ENCODE measurements around the gene IQGAP2.

DNA sequence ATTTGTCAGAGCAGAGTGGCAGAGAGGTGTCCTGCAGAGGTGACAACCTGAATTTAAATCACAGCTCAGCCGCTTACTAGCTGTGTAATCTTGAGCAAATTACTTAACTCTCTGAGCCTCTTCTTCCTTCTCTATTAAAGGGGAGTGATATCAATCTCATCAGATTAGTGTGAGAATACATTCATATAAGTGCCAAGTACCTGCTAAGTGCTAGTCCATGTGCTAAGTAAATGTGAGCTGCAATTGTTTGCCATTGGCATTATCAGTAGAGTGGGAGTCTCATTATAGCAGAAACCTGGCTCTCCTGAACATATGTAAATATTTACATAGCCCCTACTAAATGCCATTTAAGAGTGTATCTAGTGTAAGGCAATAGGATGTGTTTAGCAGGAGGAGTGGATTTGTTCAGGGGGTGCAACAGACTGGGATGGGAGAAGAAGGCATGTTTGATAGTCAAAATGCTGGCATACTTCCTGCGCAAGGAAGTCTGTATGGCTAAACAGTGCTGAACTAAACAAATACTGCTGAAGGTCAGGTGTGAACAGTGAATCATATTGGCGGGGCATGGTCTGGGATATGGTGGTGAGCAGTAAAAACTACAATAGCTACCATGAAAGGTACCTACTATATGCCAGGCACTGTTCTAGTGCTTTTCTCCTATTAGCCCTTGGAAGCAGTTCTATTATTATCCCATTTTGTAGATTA is 145.6 kb downstream of the IQGAP2 start:
- no peak for TF ChIP-seq POLR2A (IDR thresholded peaks at IDR 0.05)
- TF ChIP-seq, protein P1, sequence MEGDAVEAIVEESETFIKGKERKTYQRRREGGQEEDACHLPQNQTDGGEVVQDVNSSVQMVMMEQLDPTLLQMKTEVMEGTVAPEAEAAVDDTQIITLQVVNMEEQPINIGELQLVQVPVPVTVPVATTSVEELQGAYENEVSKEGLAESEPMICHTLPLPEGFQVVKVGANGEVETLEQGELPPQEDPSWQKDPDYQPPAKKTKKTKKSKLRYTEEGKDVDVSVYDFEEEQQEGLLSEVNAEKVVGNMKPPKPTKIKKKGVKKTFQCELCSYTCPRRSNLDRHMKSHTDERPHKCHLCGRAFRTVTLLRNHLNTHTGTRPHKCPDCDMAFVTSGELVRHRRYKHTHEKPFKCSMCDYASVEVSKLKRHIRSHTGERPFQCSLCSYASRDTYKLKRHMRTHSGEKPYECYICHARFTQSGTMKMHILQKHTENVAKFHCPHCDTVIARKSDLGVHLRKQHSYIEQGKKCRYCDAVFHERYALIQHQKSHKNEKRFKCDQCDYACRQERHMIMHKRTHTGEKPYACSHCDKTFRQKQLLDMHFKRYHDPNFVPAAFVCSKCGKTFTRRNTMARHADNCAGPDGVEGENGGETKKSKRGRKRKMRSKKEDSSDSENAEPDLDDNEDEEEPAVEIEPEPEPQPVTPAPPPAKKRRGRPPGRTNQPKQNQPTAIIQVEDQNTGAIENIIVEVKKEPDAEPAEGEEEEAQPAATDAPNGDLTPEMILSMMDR (IDR thresholded peaks at IDR 0.05), result no peak

All from testis (tissue), 2 donors.